Esophagus muscularis mucosa (tissue), 4 donors: ENCODE results near the gene ACYP1.

Experiments
- CTCF ChIP-seq, 3 experiments: fragments of 200-600 bp in 2 of 3; fragments of 450-650 bp in 1 of 3; sonication (generic) in 2 of 3; IDR thresholded peaks; one replicate each; pipeline ENCODE4 v1.5.1; 2017 to 2019; ENCODE audit warnings: antibody characterized with exemption in 3 of 3, mild to moderate bottlenecking in 2 of 3, moderate library complexity in 1 of 3
- EP300 ChIP-seq: sonication (generic); formaldehyde crosslinking; IDR thresholded peaks from one replicate; pipeline ENCODE4 v1.6.1; 2017; ENCODE audit warnings: antibody characterized with exemption
- POLR2A ChIP-seq: fragments of 450-650 bp; IDR thresholded peaks from one replicate; pipeline ENCODE4 v1.6.1; 2017; ENCODE audit warnings: antibody characterized with exemption, moderate library complexity, mild to moderate bottlenecking, low read depth
- POLR2AphosphoS5 ChIP-seq, 2 donors: sonication (generic); formaldehyde crosslinking; IDR thresholded peaks; one replicate each; pipeline ENCODE4 v1.6.1; 2017; ENCODE audit warnings: antibody characterized with exemption in 2 of 2

- TF ChIP-seq CTCF (IDR thresholded peaks at IDR 0.05) (no peak), POLR2A (no peak), EP300 (no peak), POLR2AphosphoS5 (IDR thresholded peaks at IDR 0.05) (no peak)
Observed at GRCh38 chr14:75044322-75044721, 19.5 kb downstream of the ACYP1 start.
